ENCODE results near the gene RNPEP.

RNPEP gene

DNA sequence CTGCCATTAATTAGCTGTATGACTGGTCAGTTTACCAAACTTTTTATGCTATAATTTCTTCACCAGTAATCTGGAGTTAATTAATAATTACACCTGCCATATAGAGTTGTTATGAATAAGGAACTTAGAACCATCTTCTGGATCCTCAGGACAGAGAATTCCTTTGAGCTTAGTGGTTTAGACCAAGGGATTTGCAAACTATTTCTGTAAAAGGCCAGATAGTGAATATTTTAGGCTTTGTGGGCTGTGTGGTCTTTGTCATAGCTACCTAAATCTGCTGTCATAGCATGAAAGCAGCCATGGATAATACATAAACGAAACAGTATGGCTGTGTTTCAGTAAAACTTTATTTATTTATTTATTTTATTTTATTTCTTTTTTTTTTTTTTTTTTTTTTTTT is 18.2 kb upstream of the RNPEP start:
- peak; percentile 79 for DNase-seq

DNA sequence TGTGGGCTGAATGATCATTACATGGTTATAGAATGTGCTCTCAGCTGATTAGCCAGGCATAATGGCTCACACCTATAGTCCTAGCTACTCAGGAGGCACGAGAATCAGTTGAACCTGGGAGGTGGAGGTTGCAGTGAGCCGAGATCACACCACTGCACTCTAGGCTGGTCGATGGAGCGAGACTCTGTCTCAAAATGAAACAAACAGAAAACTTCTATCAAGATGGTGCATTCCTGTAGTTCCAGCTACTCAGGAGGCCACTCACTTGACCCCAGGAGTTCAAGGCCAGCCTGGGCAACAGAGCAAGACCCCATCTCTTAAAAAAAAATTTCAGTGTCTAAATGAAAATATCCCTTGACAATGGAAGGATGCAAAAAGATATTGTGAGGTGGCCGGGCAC is 16.3 kb upstream of the RNPEP start:
- DNase-seq = no peak

DNA sequence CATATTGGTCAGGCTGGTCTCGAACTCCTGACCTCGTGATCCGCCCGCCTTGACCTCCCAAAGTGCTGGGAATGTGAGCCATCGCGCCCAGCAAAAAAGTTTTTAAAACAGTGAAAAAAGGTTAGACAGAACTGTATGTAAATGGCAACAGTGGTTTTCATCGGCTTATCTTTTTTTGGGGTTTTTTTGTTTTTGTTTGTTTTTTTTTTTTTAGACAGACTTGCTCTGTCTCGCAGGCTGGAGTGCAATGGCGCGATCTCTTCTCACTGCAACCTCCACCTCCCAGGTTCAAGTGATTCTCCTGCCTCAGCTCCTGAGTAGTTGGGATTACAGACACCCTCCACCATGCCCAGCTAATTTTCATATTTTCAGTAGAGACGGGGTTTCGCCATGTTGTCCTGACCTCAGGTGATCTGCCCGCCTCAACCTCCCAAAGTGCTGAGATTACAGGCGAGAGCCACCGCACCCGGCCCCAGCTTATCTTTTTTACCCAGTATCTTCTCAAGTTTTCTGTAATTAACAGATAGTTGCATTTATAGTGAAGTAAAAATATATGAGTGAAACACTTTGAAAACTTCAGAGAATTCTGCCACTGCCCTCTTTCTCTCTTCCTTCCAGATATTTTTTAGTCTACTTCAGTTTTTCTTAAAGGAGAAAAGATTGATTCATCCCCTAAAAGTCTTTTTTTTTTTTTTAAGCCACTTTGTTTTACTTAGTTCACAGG is 14.1 kb upstream of the RNPEP start:
- DNase-seq = no peak

DNA sequence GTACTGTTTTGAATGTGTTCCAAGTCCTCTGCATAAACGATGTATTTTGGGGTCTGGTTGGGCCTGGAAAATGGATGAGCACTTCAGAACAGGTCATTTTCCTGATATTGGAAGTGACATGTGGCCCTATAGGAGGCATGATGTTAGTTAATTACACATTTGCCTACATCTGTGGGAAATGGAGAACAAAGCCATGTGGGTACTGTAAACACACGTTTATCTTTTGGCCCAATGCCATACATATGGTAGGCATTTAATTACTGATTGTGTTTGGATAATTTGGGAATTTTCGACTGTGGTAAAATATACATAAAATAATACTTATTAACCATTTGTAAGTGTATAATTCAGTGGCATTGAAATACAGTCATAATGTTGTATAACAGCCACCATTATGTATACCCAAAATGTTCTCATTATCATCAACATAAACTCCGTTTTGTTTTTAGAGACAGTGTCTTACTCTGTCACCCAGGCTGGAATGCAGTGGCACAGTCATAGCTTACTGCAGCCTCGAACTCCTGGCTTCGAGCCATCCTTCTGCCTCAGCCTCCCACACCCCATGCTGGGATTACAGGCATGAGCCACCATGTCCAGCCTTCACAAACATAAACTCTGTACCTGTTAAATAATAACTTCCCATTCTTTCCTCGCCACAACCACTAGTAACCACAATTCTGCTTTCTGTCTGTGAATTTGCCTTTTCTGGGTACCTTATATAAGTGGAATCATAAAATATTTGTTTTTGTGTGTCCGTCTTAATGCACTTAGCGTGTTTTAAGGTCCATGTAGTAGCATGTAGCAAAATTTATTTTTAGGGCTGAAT is 11.9 kb upstream of the RNPEP start:
- peak; percentile 26 for DNase-seq

DNA sequence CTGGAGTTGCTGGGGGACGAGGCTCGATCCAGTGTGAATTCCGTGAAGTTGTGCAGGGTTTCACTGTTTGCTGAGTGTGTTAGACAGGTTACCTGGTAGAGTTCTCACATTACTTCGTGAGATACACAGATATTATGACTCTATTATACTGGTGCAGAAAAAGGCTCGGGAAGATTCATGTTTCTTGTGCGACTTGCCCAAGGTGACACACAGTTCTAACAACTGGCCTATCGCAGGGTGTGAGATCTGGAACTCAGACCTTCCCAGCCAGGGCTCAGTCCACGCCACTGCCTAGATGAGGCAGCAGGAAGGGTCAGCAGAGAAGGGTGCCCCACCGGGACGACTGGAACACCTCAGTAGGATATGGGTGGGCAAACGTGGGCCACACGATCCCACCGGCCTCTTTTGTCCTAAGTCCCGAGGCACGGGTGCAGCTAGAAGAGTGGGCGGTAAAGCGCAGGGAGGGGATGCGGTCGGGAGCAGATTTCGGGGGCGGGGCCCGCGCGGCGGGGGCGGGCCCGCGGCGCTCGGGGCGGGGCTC is 296 bp upstream of the RNPEP start:
- DNase-seq = peak; percentile 53

DNA sequence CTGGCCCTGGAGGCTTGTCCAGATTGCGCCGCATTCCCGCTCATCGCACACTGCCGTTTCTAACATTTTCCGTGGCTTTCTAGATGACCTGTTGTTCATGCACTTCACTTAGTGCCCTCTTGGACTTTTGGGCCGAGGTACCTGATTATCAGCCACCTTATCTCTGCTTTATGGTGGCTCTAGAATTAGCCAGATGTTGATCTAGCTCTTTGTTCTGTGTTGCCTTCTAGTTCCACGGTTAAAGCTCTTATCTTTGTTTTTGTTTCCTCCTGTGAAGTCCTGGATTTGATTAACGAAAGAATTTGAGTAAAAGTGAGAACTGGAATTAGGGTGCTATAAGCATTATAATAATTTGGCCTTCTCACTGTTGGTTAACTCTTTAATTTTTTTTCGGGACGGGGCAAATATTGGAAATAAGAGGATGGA is 945 bp downstream of the RNPEP start:
- no peak for DNase-seq

DNA sequence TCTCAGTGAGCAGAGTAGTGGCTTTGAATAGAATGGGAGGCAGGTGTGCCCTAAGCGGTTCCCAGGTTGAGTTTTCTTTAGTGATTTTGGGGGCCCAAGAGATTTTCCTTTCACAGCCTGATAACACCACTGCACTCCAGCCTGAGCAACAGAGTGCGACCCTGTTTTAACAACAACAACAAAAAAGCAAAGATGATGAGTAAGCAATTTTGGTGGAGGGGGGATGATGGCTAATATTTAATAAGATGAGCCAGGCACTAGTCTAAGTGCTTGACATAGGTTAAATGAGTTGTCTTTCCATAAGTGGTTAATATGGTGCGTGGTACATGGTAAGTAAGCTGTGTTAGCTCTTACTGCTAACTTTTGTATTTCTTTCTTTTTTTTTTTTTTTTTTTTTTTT is 2.0 kb downstream of the RNPEP start:
- no peak for DNase-seq

DNA sequence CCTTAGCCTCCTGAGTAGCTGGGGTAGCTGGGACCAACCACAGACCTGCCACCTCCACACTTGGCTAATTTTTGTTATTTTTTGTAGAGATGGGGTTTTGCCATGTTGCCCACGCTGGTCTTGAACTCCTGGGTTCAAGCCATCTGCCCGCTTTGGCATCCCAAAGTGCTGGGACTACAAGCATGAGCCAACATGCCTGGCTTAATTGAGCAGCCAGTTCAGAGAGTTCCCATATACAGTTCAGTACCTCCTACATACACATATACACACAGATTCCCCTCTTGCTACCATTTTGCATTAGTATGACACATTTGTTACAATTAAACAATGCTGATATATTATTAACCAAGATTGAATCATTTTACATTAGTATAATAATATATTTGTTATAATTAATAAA is 2.9 kb downstream of the RNPEP start:
- DNase-seq = no peak

DNA sequence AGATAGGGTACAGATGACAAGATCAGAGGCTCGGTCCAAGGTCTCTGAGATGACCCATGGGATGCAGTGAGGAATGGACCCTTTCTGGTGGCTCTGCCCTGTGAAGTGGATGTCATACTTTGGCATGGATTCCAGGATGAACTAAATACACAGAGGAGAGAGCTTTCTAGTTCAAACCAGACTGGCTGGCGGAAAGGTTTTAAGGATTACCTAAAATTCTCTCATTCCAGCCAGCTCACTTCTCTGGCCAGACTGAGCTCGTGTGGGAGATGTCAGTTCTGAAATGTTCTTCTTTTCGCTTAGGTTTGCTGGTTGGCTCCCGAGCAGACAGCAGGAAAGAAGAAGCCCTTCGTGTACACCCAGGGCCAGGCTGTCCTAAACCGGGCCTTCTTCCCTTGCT is 6.2 kb downstream of the RNPEP start:
- DNase-seq = no peak

DNA sequence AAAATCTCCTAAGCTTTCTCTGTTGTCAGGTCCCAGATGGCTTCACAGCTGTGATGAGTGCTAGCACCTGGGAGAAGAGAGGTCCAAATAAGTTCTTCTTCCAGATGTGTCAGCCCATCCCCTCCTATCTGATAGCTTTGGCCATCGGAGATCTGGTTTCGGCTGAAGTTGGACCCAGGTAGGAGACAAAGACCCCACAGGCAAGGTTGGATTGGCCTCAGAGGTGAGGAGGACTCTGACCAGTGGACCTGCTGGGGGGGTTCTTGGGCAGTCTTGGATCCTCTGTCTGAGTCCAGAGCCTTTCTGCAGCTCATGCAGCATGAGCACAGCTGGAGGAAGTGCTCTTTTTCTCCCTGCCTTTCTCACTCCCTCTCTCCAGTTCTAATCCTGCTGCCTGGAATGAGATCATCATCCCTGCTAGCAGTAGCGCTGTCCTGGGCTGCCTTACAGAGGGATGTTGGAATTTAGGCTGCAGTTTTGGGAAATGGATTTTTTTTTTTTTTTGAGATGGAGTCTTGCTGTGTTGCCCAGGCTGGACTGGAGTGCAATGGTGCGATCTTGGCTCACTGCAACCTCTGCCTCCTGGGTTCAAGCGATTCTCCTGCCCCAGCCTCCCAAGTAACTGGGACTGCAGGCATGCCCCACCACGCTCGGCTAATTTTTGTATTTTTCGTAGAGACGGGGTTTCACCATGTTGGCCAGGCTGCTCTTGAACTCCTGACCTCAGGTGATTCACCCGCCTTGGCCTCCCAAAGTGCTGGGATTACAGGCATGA is 7.1 kb downstream of the RNPEP start:
- DNase-seq = no peak

DNA sequence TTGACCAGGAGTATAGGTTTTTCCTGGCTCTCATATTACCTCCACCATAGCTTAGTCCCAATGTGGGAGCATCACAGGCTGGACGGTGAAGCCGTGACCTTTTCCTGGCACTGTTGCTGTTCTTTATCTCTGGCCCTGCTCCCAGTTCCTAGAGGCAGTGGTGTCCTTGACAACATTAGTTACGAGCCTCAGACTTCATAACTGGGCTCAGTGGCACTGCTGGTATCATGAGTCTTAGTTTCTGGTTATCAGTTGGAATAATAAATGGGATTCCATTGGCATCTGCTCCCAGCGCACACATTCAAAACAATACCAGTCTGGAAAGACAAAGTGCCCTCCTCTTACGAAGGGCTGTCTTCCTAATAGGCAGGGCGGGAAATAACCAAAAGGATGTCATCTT is 8.0 kb downstream of the RNPEP start:
- no peak for DNase-seq

DNA sequence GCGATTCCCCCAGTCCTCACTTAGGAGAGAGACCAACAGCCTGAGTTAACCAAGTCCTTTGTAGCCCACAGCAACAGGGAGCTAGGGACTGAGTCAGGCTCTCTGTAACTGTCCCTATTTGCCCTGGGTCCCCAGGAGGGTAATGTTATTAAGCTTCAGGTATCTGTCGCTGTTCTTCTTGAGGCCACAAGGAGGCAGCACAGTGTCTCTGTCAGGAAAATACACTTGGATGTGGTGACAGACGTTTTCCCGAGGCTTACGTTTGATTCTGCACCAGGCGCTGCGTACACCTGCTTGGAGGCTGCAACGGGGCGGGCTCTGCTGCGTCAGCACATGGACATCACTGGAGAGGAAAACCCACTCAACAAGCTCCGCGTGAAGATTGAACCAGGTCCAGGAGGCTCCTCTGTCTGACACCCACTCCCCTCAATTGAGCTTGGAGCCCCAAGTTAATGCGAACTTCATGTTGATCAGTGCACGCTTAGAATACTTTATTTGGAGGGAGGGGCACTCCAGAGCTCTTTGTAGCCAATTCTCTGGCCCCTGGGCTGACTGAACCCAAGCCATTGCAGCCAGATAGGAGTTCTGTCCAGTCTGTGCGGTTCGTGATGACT is 17.3 kb downstream of the RNPEP start:
- DNase-seq = peak; percentile 34

DNA sequence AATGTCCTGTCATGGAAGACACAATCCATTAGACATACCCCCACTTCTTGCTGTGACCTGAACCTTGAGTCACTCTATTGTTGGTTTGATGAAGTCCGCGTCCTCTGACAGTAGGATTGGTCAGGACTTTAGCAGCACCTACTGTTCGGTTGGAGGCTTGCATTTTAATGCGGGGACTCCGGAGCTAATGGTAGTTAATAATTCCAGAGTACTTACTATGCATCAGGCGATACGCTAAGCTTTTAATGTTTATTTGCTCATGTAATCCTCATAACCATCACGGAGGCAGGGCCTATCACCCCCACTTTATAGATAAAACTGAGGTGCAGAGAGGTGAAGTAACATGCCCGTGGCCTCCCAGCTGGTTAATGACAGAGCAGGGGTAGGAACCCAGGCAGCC is 20.1 kb downstream of the RNPEP start:
- no peak for DNase-seq

DNA sequence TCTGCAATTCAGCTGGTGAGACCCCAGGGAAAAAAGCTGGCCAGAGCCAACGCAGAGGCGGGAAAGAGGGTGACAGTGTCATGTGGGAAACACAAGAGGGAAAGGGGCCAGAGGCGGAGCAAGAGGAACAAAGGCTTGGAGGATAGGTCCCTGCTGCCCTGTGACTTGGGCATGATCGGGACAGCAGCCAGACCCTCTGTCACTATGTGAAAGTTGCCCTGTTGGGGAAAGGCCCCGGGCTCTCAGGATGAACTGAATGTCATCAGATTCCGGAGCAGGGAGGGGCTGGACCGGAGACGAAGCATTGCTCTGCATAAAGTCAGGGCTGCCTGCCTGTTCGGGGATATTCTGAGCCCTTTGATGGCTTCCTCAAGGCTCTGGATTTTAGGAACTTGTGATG is 22.3 kb downstream of the RNPEP start:
- DNase-seq = no peak

DNA sequence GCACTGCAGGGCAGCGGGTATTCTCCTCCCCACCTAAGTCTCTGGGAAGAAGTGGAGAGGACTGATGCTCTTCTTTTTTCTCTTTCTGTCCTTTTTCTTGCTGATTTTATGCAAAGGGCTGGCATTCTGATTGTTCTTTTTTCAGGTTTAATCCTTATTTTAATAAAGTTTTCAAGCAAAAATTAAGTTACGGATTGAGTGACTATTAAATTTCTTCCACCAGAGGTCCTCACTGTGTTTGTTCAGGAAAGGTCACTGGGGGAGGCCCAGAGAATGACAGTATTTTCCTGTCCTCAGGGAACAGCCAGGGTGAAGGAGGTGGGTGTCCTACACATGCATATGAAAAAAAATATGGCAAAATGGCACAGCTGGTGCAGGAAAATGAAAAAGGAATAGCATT is 23.5 kb downstream of the RNPEP start:
- DNase-seq = peak; percentile 28

DNA sequence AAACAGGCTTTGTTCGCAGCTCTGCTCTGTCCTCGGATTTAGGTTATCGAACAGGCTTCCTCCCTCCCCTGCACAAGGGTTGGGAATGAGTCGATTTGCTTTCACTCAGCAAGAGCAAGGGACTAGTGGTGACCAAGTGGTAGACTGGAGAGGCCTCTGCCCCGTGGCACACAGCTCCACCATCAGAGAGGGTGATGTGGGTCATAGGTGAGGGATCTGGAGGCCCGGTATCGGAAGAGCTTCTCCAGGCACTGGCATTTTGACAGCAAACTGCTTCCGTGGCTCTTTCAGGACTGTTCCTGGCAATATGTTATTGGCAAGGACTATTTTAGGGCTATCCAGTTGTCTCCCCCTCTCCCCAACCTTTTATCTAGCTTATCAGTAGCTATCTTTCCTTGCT is 24.9 kb downstream of the RNPEP start:
- no peak for DNase-seq

DNA sequence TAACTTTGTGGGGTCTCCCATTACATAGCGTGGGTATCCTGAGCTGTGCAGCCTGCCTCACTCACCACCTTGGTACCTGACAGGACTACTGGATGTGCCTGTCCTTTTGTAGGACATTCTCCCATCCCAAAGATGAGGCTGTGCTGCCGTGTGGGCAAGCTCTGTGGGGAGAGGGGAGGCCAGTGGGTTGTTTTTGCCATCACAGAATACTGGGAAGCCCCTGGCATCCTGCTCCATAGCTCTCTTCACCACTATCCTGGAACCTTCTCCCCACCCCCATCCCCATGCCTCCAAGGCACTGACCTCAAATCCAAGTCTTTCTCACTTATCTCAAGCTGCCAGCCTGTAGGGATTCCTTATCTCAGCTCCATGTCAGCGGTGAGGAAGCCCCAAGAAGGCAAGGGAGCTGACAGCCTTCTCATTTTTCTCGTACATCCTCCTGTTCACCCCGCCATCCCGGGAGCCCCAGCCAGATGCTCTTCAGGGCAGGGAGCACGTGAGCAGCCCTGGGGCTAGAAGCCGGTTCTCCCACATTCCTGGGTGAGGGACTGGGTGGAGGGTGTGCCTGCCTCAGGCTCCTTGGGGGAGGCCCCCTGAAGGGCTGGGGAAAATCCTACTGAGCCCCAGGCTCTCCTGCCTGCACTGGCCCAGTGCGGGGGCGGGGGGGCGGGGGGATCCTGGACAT is 25.5 kb downstream of the RNPEP start:
- DNase-seq = no peak

DNA sequence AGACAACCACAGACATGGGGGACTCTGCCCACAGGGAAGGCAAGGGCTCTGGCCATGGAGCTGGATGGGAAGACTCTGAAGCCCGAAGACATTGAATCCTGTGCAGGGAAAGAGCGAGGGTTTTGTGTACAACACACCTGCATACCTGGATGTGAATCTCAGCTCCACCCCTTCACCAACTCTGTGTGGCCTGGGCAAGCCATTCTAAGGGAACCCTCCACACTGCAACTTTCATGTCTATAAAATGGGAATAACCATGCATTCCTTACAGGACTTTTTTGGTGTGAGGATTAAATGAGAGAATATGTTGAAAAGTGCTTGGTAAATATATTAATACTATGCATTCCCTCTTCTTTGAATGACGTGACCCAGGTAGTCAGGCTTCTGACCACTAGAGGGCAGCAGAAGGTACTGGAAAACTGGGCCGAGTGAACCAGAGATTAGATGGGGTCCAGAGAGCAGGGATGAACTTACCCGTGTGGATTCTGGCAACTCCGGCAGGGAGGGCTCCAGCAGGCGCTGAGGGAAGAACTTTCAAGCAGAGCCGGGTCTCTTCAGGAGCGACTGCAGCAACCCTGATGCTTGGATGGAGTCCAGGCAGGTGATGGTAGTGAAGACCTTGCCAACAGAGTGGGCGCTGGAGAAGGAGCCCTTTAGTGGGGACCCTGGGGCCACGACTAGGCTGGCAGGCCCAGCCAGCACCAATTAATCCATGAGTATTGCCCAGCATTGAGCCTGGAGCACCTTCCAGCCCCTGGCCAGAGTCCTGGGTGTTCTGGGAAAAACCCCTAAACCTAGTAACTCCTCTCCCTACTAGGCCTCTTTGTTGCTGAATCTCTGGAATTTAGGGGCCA is 27.1 kb downstream of the RNPEP start:
- DNase-seq = peak; percentile 73

DNA sequence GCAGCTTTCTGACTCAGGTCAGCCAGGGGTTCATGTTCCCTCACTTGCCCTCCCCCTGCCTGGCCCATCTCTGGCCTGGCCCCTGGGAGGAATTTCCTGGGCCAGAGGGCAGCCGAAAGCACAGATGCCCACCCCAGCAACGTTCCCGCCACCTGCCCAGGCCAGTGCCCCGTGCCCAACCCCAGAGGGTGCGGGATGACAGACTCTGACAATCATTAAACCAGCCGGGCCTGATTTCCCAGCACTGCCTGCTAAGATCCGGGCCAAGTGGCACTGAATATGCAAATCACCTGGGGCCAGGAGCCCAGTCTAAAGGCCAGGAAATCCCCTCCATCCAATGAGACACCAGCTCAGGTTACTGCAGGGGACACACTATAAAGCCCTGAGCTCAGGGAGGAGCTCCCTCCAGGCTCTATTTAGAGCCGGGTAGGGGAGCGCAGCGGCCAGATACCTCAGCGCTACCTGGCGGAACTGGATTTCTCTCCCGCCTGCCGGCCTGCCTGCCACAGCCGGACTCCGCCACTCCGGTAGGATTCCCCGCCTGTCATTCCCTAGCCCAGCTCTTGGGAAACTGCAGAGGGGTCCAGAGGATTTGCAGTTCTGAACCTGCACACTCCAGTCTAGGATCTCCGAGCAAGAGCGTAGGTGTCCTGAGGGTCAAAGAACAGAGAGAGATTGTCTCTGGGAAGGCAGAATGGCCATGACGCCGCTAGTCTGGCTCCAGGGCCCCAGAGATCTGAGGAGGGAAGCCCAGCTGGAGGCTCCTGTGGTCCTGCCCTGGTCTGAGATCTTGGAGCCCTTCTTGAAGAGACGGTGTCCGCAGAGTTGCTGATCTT is 27.9 kb downstream of the RNPEP start, which contains the start of gene ELF3:
TSS of gene ELF3 (plus strand) at position 408 of the 836 bp plus-strand sequence. CDS start 550 bp downstream, outside the sequence.
- no peak for DNase-seq

DNA sequence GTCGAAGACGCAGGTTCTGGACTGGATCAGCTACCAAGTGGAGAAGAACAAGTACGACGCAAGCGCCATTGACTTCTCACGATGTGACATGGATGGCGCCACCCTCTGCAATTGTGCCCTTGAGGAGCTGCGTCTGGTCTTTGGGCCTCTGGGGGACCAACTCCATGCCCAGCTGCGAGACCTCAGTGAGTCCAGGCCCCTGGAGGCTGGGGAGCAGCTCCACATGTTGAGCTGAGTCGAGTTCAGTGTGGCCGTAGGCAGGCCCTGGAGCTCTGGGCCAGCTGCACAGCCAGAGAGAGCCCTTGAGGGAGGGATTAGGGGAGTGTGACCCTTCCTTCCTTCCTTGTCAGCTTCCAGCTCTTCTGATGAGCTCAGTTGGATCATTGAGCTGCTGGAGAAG is 29.5 kb downstream of the RNPEP start:
- no peak for DNase-seq

Measured in fibroblast of upper back skin (primary cell).